Gastrocnemius medialis (tissue), 4 donors: ENCODE measurements around the gene EED.

ENCODE experiments used
- POLR2A ChIP-seq, 2 donors: fragments of 450-650 bp; IDR thresholded peaks; one replicate each; pipeline ENCODE4 v1.6.1; 2017; ENCODE audit warnings: antibody characterized with exemption in 2 of 2, mild to moderate bottlenecking in 2 of 2, moderate library complexity in 2 of 2
- TF ChIP-seq, protein P1 (sequence below), 5 experiments: fragments of 450-650 bp in 3 of 5; fragments of 200-600 bp in 2 of 5; sonication (generic) in 2 of 5; IDR thresholded peaks in 4 of 5; conservative IDR thresholded peaks in 1 of 5; 1 replicate in 4 of 5; 2 replicates in 1 of 5; pipeline ENCODE4 v1.5.1; 2016 to 2019; ENCODE audit warnings: antibody characterized with exemption in 5 of 5, mild to moderate bottlenecking in 3 of 5, moderate library complexity in 3 of 5

DNA sequence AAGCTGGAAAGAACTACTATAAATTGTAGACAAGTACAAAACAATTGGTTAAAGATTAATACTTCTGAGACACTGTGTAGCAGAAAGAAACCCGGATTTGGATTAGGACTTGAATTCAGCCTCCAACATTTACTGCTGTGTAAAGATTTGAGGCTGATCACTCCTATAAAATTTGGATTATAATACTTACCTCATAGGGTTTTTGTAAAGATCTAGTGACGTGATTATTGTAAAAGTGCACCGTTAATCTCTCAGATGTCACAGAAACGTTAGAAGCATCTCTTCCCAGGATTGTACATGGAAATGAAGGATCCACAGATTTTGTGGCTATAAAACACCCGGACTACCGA is 57.2 kb downstream of the EED start:
- TF ChIP-seq, protein P1, sequence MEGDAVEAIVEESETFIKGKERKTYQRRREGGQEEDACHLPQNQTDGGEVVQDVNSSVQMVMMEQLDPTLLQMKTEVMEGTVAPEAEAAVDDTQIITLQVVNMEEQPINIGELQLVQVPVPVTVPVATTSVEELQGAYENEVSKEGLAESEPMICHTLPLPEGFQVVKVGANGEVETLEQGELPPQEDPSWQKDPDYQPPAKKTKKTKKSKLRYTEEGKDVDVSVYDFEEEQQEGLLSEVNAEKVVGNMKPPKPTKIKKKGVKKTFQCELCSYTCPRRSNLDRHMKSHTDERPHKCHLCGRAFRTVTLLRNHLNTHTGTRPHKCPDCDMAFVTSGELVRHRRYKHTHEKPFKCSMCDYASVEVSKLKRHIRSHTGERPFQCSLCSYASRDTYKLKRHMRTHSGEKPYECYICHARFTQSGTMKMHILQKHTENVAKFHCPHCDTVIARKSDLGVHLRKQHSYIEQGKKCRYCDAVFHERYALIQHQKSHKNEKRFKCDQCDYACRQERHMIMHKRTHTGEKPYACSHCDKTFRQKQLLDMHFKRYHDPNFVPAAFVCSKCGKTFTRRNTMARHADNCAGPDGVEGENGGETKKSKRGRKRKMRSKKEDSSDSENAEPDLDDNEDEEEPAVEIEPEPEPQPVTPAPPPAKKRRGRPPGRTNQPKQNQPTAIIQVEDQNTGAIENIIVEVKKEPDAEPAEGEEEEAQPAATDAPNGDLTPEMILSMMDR (IDR thresholded peaks at IDR 0.05 in 4 of 5, conservative IDR thresholded peaks at IDR 0.05 in 1 of 5), result no peak
- TF ChIP-seq POLR2A (IDR thresholded peaks at IDR 0.05), result no peak
